Activated CD8-positive, alpha-beta T cell treated with anti-CD3 and anti-CD28 coated beads, Interleukin-2, amount 10 ng/mL, durations not matched to agents 7 days and 5 days (primary cell): ENCODE results near the gene LRRC8E. TPM values are rescaled to one million over a fixed set of nuclear protein-coding genes. Genes with fewer than 3 reads are reported as not detected.

Experiments used
- ATAC-seq: fragments of 150-1000 bp; cut with Tn5 transposase; one replicate; pipeline ENCODE4 v1.10.0; 2021; ENCODE audit warnings: moderate library complexity
- CTCF ChIA-PET: fragments of 350-600 bp; sonication (Branson Sonifier 250); formaldehyde crosslinking; loops from one replicate; lab custom pipeline; 2021; ENCODE audit warnings: antibody characterized with exemption; lab: Charles Lee
- POLR2A ChIA-PET: fragments of 350-600 bp; sonication (Branson Sonifier 250); formaldehyde crosslinking; loops from one replicate; lab custom pipeline; 2021; ENCODE audit warnings: antibody characterized with exemption; lab: Charles Lee
- DNase-seq: peaks from one replicate; pipeline ENCODE4 v3.0.0-alpha.2; 2020
- H3K27ac Mint-ChIP-seq: one replicate; pipeline ENCODE4 v1.8.0; 2021; ENCODE audit warnings: mild to moderate bottlenecking, mixed read lengths
- H3K27me3 Mint-ChIP-seq: one replicate; pipeline ENCODE4 v1.8.0; 2021; ENCODE audit warnings: low read depth, mixed read lengths
- H3K36me3 Mint-ChIP-seq: one replicate; pipeline ENCODE4 v1.8.0; 2021; ENCODE audit warnings: low read depth, mixed read lengths
- H3K4me1 Mint-ChIP-seq: one replicate; pipeline ENCODE4 v1.8.0; 2021; ENCODE audit warnings: low read depth, mixed read lengths
- H3K4me3 Mint-ChIP-seq: one replicate; pipeline ENCODE4 v1.8.0; 2021; ENCODE audit warnings: mild to moderate bottlenecking, mixed read lengths
- H3K9me3 Mint-ChIP-seq: one replicate; pipeline ENCODE4 v1.8.0; 2022; ENCODE audit warnings: mixed read lengths; ENCODE audit not compliant: insufficient read depth
- total RNA-seq, 2 experiments: library from RNA; stranded (reverse); gene quantifications; one replicate each; pipeline ENCODE4 v1.2.3, GENCODE V29; 2021

Gene LRRC8E
- total RNA-seq, 2 experiments from 2014 or later: not detected

GRCh38 chr19:7919610-7920518, 31.6 kb downstream of the LRRC8E start, which contains the start of gene SNAPC2:
Gene SNAPC2, plus strand, starts transcription at chr19:7920338. Its CDS starts 29 bp downstream, at chr19:7920367.
- Mint-ChIP-seq H3K36me3 (peaks cover 10% of the 10 kb centered on the region), H3K4me1 (peaks cover 47% of the 10 kb centered on the region), H3K27me3 (peaks cover 30% of the 10 kb centered on the region), H3K4me3 (peak within 1 kb of the TSS; percentile 96), H3K9me3 (no peaks in the 10 kb centered on the region), H3K27ac (peak within 1 kb of the TSS; percentile 94)
- DNase-seq: peak; percentile 98
- CTCF ChIA-PET: interaction anchor here (0.6 to 3.2 kb wide), 11 partner anchors 9 to 352 kb away, joined by 3 to 40 read pairs (median 7); partner anchors contain the start of genes MAP2K7, TIMM44 and TRAPPC5
- peak; percentile 79 for ATAC-seq
- POLR2A ChIA-PET: interaction anchor here (0.6 to 2.6 kb wide), 9 partner anchors 8 to 291 kb away, joined by 3 to 17 read pairs (median 5); partner anchors contain the start of genes MAP2K7, PET100, TIMM44 and XAB2

GRCh38 chr19:7920519-7921301, 32.4 kb downstream of the LRRC8E start:
- H3K4me1 Mint-ChIP-seq: peaks cover 45% of the 10 kb centered on the region
- peaks cover 26% of the 10 kb centered on the region for H3K27me3 Mint-ChIP-seq
- ChIA-PET POLR2A (interaction anchor here (1.0 to 2.6 kb wide), 8 partner anchors 8 to 292 kb away, joined by 3 to 17 read pairs (median 5); partner anchors contain the start of genes MAP2K7, PET100, TIMM44 and XAB2), CTCF (interaction anchor here (0.6 to 3.2 kb wide), 11 partner anchors 8 to 352 kb away, joined by 3 to 40 read pairs (median 7); partner anchors contain the start of genes MAP2K7, TIMM44 and TRAPPC5)
- peak overlapping the region; percentile 96 for H3K4me3 Mint-ChIP-seq
- peak overlapping the region; percentile 94 for H3K27ac Mint-ChIP-seq
- DNase-seq (peak; percentile 100), ATAC-seq (peak; percentile 55)
- H3K9me3 Mint-ChIP-seq: no peaks in the 10 kb centered on the region
- peaks cover 10% of the 10 kb centered on the region for H3K36me3 Mint-ChIP-seq

- H3K9me3 Mint-ChIP-seq: no peaks in the 10 kb centered on the region
- DNase-seq (no peak), ATAC-seq (no peak)
- peak overlapping the region; percentile 96 for H3K4me3 Mint-ChIP-seq
- ChIA-PET POLR2A (interaction anchor here (1.0 to 2.6 kb wide), 3 partner anchors 8 to 22 kb away, joined by 3 to 17 read pairs (median 9); partner anchors contain the start of genes MAP2K7 and TIMM44), CTCF (interaction anchor here (0.7 to 3.2 kb wide), 6 partner anchors 8 to 52 kb away, joined by 3 to 40 read pairs (median 14); partner anchors contain the start of genes MAP2K7 and TIMM44)
- peaks cover 22% of the 10 kb centered on the region for H3K27me3 Mint-ChIP-seq
- peaks cover 10% of the 10 kb centered on the region for H3K36me3 Mint-ChIP-seq
- peak overlapping the region; percentile 94 for H3K27ac Mint-ChIP-seq
- peaks cover 44% of the 10 kb centered on the region for H3K4me1 Mint-ChIP-seq
Measured at GRCh38 chr19:7921302-7921966, 33.1 kb downstream of the LRRC8E start.

GRCh38 chr19:7921967-7922835, 33.9 kb downstream of the LRRC8E start:
- ATAC-seq (no peak), DNase-seq (no peak)
- Mint-ChIP-seq H3K27me3 (peaks cover 18% of the 10 kb centered on the region), H3K4me3 (peak overlapping the region; percentile 38), H3K9me3 (no peaks in the 10 kb centered on the region), H3K27ac (no peak overlapping the region), H3K4me1 (peaks cover 42% of the 10 kb centered on the region), H3K36me3 (peaks cover 8% of the 10 kb centered on the region)
- ChIA-PET POLR2A (no interaction called here), CTCF (interaction anchor here (2.7 to 3.2 kb wide), 2 partner anchors 22 to 53 kb away, joined by 20 to 40 read pairs; partner anchors contain the start of gene TIMM44)

GRCh38 chr19:7922836-7923195, 34.5 kb downstream of the LRRC8E start:
- no peaks in the 10 kb centered on the region for H3K9me3 Mint-ChIP-seq
- no peak overlapping the region for H3K27ac Mint-ChIP-seq
- H3K36me3 Mint-ChIP-seq: peaks cover 8% of the 10 kb centered on the region
- ChIA-PET CTCF (no interaction called here), POLR2A (no interaction called here)
- peaks cover 38% of the 10 kb centered on the region for H3K4me1 Mint-ChIP-seq
- ATAC-seq (no peak), DNase-seq (no peak)
- H3K27me3 Mint-ChIP-seq: peaks cover 14% of the 10 kb centered on the region
- no peak overlapping the region for H3K4me3 Mint-ChIP-seq

- H3K9me3 Mint-ChIP-seq: no peaks in the 10 kb centered on the region
- no peak overlapping the region for H3K4me3 Mint-ChIP-seq
- H3K27ac Mint-ChIP-seq: peak overlapping the region; percentile 52
- POLR2A ChIA-PET: no interaction called here
- H3K36me3 Mint-ChIP-seq: peaks cover 8% of the 10 kb centered on the region
- no peak for ATAC-seq
- peaks cover 33% of the 10 kb centered on the region for H3K4me1 Mint-ChIP-seq
- H3K27me3 Mint-ChIP-seq: peaks cover 9% of the 10 kb centered on the region
- CTCF ChIA-PET: interaction anchor here (0.7 to 0.8 kb wide), 2 partner anchors 20 to 54 kb away, joined by 3 to 4 read pairs; partner anchors contain the start of gene MAP2K7
- no peak for DNase-seq
Measured at GRCh38 chr19:7923295-7924191, 35.2 kb downstream of the LRRC8E start.

GRCh38 chr19:7924241-7924640, 35.9 kb downstream of the LRRC8E start:
- no peak for DNase-seq
- no peak overlapping the region for H3K4me3 Mint-ChIP-seq
- no peak overlapping the region for H3K27ac Mint-ChIP-seq
- H3K36me3 Mint-ChIP-seq: peaks cover 8% of the 10 kb centered on the region
- ATAC-seq: no peak
- POLR2A ChIA-PET: no interaction called here
- CTCF ChIA-PET: interaction anchor here (0.7 to 0.8 kb wide), 2 partner anchors 21 to 55 kb away, joined by 3 to 4 read pairs; partner anchors contain the start of gene MAP2K7
- H3K4me1 Mint-ChIP-seq: peaks cover 37% of the 10 kb centered on the region
- H3K27me3 Mint-ChIP-seq: peaks cover 5% of the 10 kb centered on the region
- H3K9me3 Mint-ChIP-seq: no peaks in the 10 kb centered on the region

- H3K4me3 Mint-ChIP-seq: no peak overlapping the region
- H3K4me1 Mint-ChIP-seq: peaks cover 34% of the 10 kb centered on the region
- H3K27ac Mint-ChIP-seq: no peak overlapping the region
- ChIA-PET POLR2A (no interaction called here), CTCF (no interaction called here)
- no peaks in the 10 kb centered on the region for H3K9me3 Mint-ChIP-seq
- peaks cover 3% of the 10 kb centered on the region for H3K27me3 Mint-ChIP-seq
- no peak for ATAC-seq
- peaks cover 8% of the 10 kb centered on the region for H3K36me3 Mint-ChIP-seq
- no peak for DNase-seq
Measured at GRCh38 chr19:7924651-7925170, 36.4 kb downstream of the LRRC8E start.

GRCh38 chr19:7925171-7925851, 37.0 kb downstream of the LRRC8E start:
- H3K9me3 Mint-ChIP-seq: no peaks in the 10 kb centered on the region
- peak overlapping the region; percentile 75 for H3K27ac Mint-ChIP-seq
- peak; percentile 50 for ATAC-seq
- H3K36me3 Mint-ChIP-seq: peaks cover 8% of the 10 kb centered on the region
- peak overlapping the region; percentile 74 for H3K4me3 Mint-ChIP-seq
- H3K27me3 Mint-ChIP-seq: no peaks in the 10 kb centered on the region
- peaks cover 29% of the 10 kb centered on the region for H3K4me1 Mint-ChIP-seq
- ChIA-PET CTCF (no interaction called here), POLR2A (no interaction called here)
- peak; percentile 89 for DNase-seq
